SK-N-SH treated with all-trans-retinoic acid at 6 μM for 48 hours (cell line): ENCODE results near the gene FMN1.

Experiments
- ATAC-seq: fragments of 200-7000 bp; cut with Tn5 transposase; 3 replicates; pipeline ENCODE4 v1.9.1; 2020; ENCODE audit warnings: mild to moderate bottlenecking, moderate library complexity
- ARNTL ChIP-seq: fragments of 450-650 bp; formaldehyde crosslinking; IDR thresholded peaks from 2 replicates; pipeline ENCODE4 v1.5.0; 2020; ENCODE audit warnings: low read depth, mild to moderate bottlenecking, moderate library complexity, borderline replicate concordance
- BACH2 ChIP-seq: fragments of 250-450 bp; sonication (Bioruptor Pico); IDR thresholded peaks from 2 replicates; pipeline ENCODE4 v1.9.0; 2021; ENCODE audit warnings: mild to moderate bottlenecking, borderline replicate concordance
- CREB5 ChIP-seq: fragments of 250-450 bp; sonication (Bioruptor Pico); IDR thresholded peaks from 2 replicates; pipeline ENCODE4 v1.5.1; 2020; ENCODE audit warnings: low read depth, mild to moderate bottlenecking, moderate library complexity
- CSDC2 ChIP-seq: fragments of 250-450 bp; sonication (Bioruptor Pico); IDR thresholded peaks from 2 replicates; pipeline ENCODE4 v1.5.0; 2020; ENCODE audit warnings: mild to moderate bottlenecking, moderate library complexity
- ESRRG ChIP-seq: fragments of 250-450 bp; sonication (Bioruptor Pico); IDR thresholded peaks from 2 replicates; pipeline ENCODE4 v1.6.1; 2021; ENCODE audit warnings: mild to moderate bottlenecking
- ISL1 ChIP-seq: fragments of 250-450 bp; sonication (Bioruptor Pico); IDR thresholded peaks from 2 replicates; pipeline ENCODE4 v2.1.2; 2022; ENCODE audit warnings: mild to moderate bottlenecking, moderate library complexity
- OSR1 ChIP-seq: fragments of 250-450 bp; sonication (Bioruptor Pico); IDR thresholded peaks from 2 replicates; pipeline ENCODE4 v1.8.0; 2022; ENCODE audit warnings: moderate library complexity, mild to moderate bottlenecking, inconsistent platforms
- PATZ1 ChIP-seq: fragments of 250-450 bp; sonication (Bioruptor Pico); IDR thresholded peaks from 2 replicates; pipeline ENCODE4 v1.8.0; 2020; ENCODE audit warnings: mild to moderate bottlenecking, moderate library complexity, borderline replicate concordance
- POU6F1 ChIP-seq: fragments of 250-450 bp; sonication (Bioruptor Pico); IDR thresholded peaks from 2 replicates; pipeline ENCODE4 v1.8.0; 2021; ENCODE audit warnings: low read depth, mild to moderate bottlenecking, moderate library complexity, borderline replicate concordance
- PPARA ChIP-seq: fragments of 250-450 bp; sonication (Bioruptor Pico); IDR thresholded peaks from 2 replicates; pipeline ENCODE4 v1.5.0; 2020; ENCODE audit warnings: mild to moderate bottlenecking, borderline replicate concordance
- RARB ChIP-seq: fragments of 250-450 bp; sonication (Bioruptor Pico); IDR thresholded peaks from 2 replicates; pipeline ENCODE4 v1.8.0; 2021; ENCODE audit warnings: mild to moderate bottlenecking, moderate library complexity
- SNAI2 ChIP-seq: fragments of 250-450 bp; sonication (Bioruptor Pico); IDR thresholded peaks from 2 replicates; pipeline ENCODE4 v1.5.0; 2020; ENCODE audit warnings: mild to moderate bottlenecking, moderate library complexity
- TCF4 ChIP-seq: fragments of 250-450 bp; sonication (Bioruptor Pico); IDR thresholded peaks from 2 replicates; pipeline ENCODE4 v1.8.0; 2021; ENCODE audit warnings: mild to moderate bottlenecking, moderate library complexity, borderline replicate concordance
- TOX ChIP-seq: fragments of 250-450 bp; sonication (Bioruptor Pico); IDR thresholded peaks from 2 replicates; pipeline ENCODE4 v1.8.0; 2021; ENCODE audit warnings: mild to moderate bottlenecking, moderate library complexity, borderline replicate concordance
- TSHZ2 ChIP-seq: fragments of 250-450 bp; sonication (Bioruptor Pico); IDR thresholded peaks from 2 replicates; pipeline ENCODE4 v1.5.0; 2020; ENCODE audit warnings: mild to moderate bottlenecking, moderate library complexity
- ZC3H10 ChIP-seq: fragments of 250-450 bp; sonication (Bioruptor Pico); IDR thresholded peaks from 2 replicates; pipeline ENCODE4 v1.5.1; 2021; ENCODE audit warnings: mild to moderate bottlenecking, moderate library complexity
- ZFP3 ChIP-seq: fragments of 250-450 bp; sonication (Bioruptor Pico); IDR thresholded peaks from 2 replicates; pipeline ENCODE4 v1.5.0; 2020; ENCODE audit warnings: mild to moderate bottlenecking, moderate library complexity
- ZFP30 ChIP-seq: fragments of 450-650 bp; formaldehyde crosslinking; IDR thresholded peaks from 2 replicates; pipeline ENCODE4 v1.5.0; 2022; ENCODE audit warnings: mild to moderate bottlenecking, moderate library complexity
- ZNF565 ChIP-seq: fragments of 450-650 bp; formaldehyde crosslinking; conservative IDR thresholded peaks from 2 replicates; pipeline ENCODE4 v1.5.0; 2020; ENCODE audit warnings: low read depth, mild to moderate bottlenecking, moderate library complexity
- ZNF70 ChIP-seq: fragments of 450-650 bp; formaldehyde crosslinking; IDR thresholded peaks from 2 replicates; pipeline ENCODE4 v1.5.0; 2020; ENCODE audit warnings: mild to moderate bottlenecking, moderate library complexity
- ZNF8 ChIP-seq: fragments of 450-650 bp; formaldehyde crosslinking; IDR thresholded peaks from 2 replicates; pipeline ENCODE4 v1.5.0; 2020; ENCODE audit warnings: mild to moderate bottlenecking, moderate library complexity

The FMN1 gene

GRCh38 chr15:32956006-32956405 lies 238.5 kb downstream of the FMN1 start (continued):
- no peak for TF ChIP-seq PATZ1
- TF ChIP-seq ZNF8 (CRISPR knock-in tag), result no peak
- no peak for TF ChIP-seq ZFP30 (CRISPR knock-in tag)
- TF ChIP-seq CREB5, result no peak
- TF ChIP-seq, all 23 proteins: peak for 0

GRCh38 chr15:32953533-32953910 lies 241.0 kb downstream of the FMN1 start:
- no peak; the same call in 2 of the 3 replicates for ATAC-seq
- no peak for TF ChIP-seq ZNF565 (CRISPR knock-in tag)
- no peak for TF ChIP-seq OSR1
- TF ChIP-seq PPARA, result no peak
- no peak for TF ChIP-seq ZC3H10 (CRISPR knock-in tag)
- no peak for TF ChIP-seq ZNF8 (CRISPR knock-in tag)
- no peak for TF ChIP-seq ESRRG (CRISPR knock-in tag)
- no peak for TF ChIP-seq POU6F1 (CRISPR knock-in tag)
- no peak for TF ChIP-seq ZFP3 (CRISPR knock-in tag)
- no peak for TF ChIP-seq CSDC2 (CRISPR knock-in tag)
- no peak for TF ChIP-seq RARB (CRISPR knock-in tag)
- no peak for TF ChIP-seq TCF4 (CRISPR knock-in tag)
- no peak for TF ChIP-seq SNAI2 (CRISPR knock-in tag)
- TF ChIP-seq BACH2 (CRISPR knock-in tag), result no peak
- no peak for TF ChIP-seq CREB5
- no peak for TF ChIP-seq ZNF70
- TF ChIP-seq ARNTL (CRISPR knock-in tag), result no peak
- no peak for TF ChIP-seq ZFP30 (CRISPR knock-in tag)

GRCh38 chr15:32952901-32953532 lies 241.5 kb downstream of the FMN1 start:
- TF ChIP-seq ISL1 (CRISPR knock-in tag), result no peak
- TF ChIP-seq ARNTL (CRISPR knock-in tag), result no peak
- TF ChIP-seq TSHZ2 (CRISPR knock-in tag), result no peak
- no peak for TF ChIP-seq SNAI2 (CRISPR knock-in tag)
- TF ChIP-seq ZFP30 (CRISPR knock-in tag), result no peak
- TF ChIP-seq ESRRG (CRISPR knock-in tag), result no peak
- TF ChIP-seq PATZ1, result no peak
- TF ChIP-seq ZNF8 (CRISPR knock-in tag), result no peak
- no peak for TF ChIP-seq CREB5
- TF ChIP-seq ZNF565 (CRISPR knock-in tag), result no peak
- no peak for TF ChIP-seq POU6F1 (CRISPR knock-in tag)
- TF ChIP-seq ZFP3 (CRISPR knock-in tag), result no peak
- no peak for TF ChIP-seq OSR1
- TF ChIP-seq TOX (CRISPR knock-in tag), result no peak
- TF ChIP-seq, all 23 proteins: peak for 0
- ATAC-seq, result peak; percentile 30; the same call in 2 of the 3 replicates
